ENCODE data around the gene SLC25A21. TPM values are rescaled to one million over a fixed set of nuclear protein-coding genes. Genes with fewer than 3 reads are reported as not detected.

Gene SLC25A21
- total RNA-seq, 1 experiment from 2014 or later: 7.1 TPM

DNA sequence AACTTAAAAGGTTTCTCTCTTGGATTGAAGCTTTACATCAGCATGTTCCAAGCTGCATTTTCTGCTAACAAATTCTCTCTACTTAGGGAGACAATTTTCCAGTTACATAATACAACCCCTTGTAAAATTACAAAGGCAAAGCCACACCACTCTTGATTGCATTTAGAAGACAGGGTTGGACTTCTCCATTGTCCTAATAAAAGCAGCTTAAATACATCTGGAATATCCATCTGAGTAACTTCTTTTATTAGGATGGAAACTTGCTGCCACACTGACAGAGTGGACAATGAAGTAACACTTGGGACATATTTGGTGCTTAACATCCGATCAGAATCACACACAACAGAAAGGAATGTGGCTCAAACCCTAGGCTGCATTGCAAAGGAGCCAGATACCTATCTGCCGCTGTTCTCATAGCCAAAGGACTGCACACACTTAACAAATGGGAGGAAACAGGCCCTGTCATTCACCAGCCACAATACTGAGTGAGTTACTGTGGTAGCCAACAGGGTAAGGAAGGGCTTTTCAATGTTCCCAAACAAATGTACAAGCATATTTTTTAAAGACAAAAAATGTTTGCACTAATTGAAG is 353.5 kb downstream of the SLC25A21 start:
- no peaks in the 10 kb centered on the region for H3K9me3 Mint-ChIP-seq
- Histone ChIP-seq H2BK120ac (ENCODE audit: low read depth, low read length, poor library complexity, severe bottlenecking) (no peak overlapping the region), H3K4me1 (ENCODE audit: insufficient read depth, low read length) (no peaks in the 10 kb centered on the region), H3K9ac (ENCODE audit: extremely low read depth, insufficient read length, low read length) (no peak overlapping the region), H2BK20ac (ENCODE audit: low read depth, low read length, poor library complexity, severe bottlenecking) (no peak overlapping the region), H2BK12ac (ENCODE audit: insufficient read length, low read depth, low read length) (no peak overlapping the region), H3K9me3 (ENCODE audit: control insufficient read depth, low read depth, low read length) (no peaks in the 10 kb centered on the region), H3K23me2 (ENCODE audit: insufficient read length, low read depth, low read length, poor library complexity, severe bottlenecking) (no peaks in the 10 kb centered on the region), H2AFZ (ENCODE audit: low read length) (no peak overlapping the region), H3K4me2 (ENCODE audit: insufficient read depth, insufficient read length, low read length) (no peak overlapping the region), H3K56ac (ENCODE audit: insufficient read length, low read depth, low read length) (no peak overlapping the region), H3K14ac (ENCODE audit: insufficient read depth, low read length) (no peak overlapping the region), H2BK15ac (ENCODE audit: low read depth, low read length) (no peak overlapping the region), H3K27me3 (ENCODE audit: insufficient read depth, low read length) (no peaks in the 10 kb centered on the region), H2AK5ac (ENCODE audit: insufficient read length, low read length) (no peak overlapping the region), H3K4ac (ENCODE audit: low read depth, low read length) (no peak overlapping the region), H4K5ac (ENCODE audit: insufficient read length, low read depth, low read length) (no peak overlapping the region), H4K8ac (replicated peaks; ENCODE audit: insufficient read length, low read depth, low read length) (no peak overlapping the region), H3K18ac (ENCODE audit: insufficient read length, low read depth, low read length) (no peak overlapping the region), H3K79me2 (ENCODE audit: insufficient read depth, low read length) (no peaks in the 10 kb centered on the region), H3T11ph (ENCODE audit: low read length) (no peak overlapping the region), H3K27ac (ENCODE audit: insufficient read length, low read depth, low read length) (no peak overlapping the region), H4K20me1 (ENCODE audit: control insufficient read depth, insufficient read depth, insufficient read length) (peaks cover 2% of the 10 kb centered on the region), H2BK5ac (ENCODE audit: insufficient read length, low read length) (no peak overlapping the region), H3K79me1 (ENCODE audit: insufficient read depth, low read depth, low read length, poor library complexity, severe bottlenecking) (no peaks in the 10 kb centered on the region), H4K91ac (ENCODE audit: insufficient read length, low read depth, low read length) (no peak overlapping the region), H3K23ac (ENCODE audit: insufficient read length, low read depth, low read length) (no peak overlapping the region)
- H3K4me3 Mint-ChIP-seq: no peak overlapping the region
- no CpG with 5 or more reads among the region's 2 CpGs for WGBS (ENCODE audit: extremely low coverage, insufficient read length, low lambda C conversion rate)
- no peak for DNase-seq
- no peaks in the 10 kb centered on the region for H3K4me1 Mint-ChIP-seq
- TF ChIP-seq, protein P1, sequence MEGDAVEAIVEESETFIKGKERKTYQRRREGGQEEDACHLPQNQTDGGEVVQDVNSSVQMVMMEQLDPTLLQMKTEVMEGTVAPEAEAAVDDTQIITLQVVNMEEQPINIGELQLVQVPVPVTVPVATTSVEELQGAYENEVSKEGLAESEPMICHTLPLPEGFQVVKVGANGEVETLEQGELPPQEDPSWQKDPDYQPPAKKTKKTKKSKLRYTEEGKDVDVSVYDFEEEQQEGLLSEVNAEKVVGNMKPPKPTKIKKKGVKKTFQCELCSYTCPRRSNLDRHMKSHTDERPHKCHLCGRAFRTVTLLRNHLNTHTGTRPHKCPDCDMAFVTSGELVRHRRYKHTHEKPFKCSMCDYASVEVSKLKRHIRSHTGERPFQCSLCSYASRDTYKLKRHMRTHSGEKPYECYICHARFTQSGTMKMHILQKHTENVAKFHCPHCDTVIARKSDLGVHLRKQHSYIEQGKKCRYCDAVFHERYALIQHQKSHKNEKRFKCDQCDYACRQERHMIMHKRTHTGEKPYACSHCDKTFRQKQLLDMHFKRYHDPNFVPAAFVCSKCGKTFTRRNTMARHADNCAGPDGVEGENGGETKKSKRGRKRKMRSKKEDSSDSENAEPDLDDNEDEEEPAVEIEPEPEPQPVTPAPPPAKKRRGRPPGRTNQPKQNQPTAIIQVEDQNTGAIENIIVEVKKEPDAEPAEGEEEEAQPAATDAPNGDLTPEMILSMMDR (conservative IDR thresholded peaks at IDR 0.05): no peak
- H3K27ac Mint-ChIP-seq: no peak overlapping the region
- H3K27me3 Mint-ChIP-seq (ENCODE audit: low read depth): no peaks in the 10 kb centered on the region; the same call in none of the 2 replicates
- no peaks in the 10 kb centered on the region for H3K36me3 Mint-ChIP-seq (ENCODE audit: insufficient read depth in 1 of 3, low read depth in 3 of 3)

Measured in H9 (cell line).